ENCODE results near the gene SORL1.

The SORL1 gene

DNA sequence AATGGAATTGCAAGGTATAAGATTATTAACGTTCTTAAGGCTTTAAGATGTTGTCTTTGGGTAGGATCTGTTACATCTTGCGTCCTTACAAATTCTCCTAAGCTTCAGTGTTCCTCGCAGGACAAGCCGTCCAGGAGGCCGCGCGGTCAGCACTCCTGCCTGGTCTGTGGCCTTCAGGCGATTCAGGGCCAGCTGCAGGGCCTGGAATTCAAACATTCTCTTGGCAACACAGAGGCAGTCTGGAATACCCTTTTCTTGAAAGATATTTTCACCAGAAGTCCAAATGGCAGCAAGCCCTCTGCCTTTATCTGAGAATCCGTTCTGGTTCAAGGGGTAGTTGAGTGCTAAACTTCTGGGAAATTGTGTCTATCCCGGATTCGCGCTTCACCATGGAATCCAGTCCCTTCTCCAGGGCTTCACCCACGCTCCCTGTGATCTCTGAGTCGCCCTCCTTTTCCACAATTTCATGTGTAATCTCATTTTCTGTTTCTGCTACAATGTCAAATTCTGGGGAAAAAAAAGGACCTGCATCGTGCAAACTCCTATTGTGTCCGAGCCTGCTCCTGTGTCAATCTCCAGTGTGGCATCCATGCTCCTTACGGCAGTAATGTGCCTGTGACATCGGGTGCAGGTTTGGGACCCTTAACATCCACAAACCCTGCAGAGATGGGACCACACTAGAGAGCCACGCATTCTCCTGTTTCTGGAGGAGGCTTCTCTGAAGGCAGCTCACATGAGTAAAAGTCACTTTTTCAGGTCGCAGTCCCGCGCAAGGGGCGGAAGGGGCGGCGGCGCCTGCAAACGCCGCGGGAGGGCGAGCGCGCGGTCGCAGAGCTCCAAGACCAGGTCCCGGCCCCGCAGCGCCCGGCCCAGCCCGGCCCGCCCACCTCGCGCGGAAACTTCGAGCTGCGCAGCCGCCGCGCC lies 25.4 kb upstream of the SORL1 start:
- no peak for DNase-seq (ENCODE audit: low read depth)

GRCh38 chr11:121427400-121427744 lies 24.7 kb upstream of the SORL1 start:
- no peak for DNase-seq (ENCODE audit: low read depth)

DNA sequence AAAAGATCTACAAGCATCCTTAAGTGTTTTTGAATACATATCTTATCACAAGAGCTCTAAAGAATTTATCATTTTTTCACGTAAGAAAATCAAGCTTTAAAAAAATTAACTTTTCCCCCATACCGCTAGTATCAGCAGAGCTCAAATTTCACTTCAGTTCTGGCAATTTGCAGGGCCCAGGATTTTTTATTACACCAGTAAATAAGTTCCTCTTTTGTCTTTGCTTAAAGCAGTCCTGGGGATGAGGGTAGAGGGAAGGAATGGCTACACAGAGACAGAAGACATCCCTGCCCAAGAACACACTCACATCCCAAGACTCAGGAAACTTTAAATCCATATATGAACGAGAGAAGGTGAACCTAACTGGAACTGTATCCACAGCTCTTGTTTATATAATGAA lies 22.6 kb upstream of the SORL1 start:
- DNase-seq (ENCODE audit: low read depth), result no peak

- DNase-seq (ENCODE audit: low read depth), result no peak
Measured at GRCh38 chr11:121431820-121432526, 20.1 kb upstream of the SORL1 start.

DNA sequence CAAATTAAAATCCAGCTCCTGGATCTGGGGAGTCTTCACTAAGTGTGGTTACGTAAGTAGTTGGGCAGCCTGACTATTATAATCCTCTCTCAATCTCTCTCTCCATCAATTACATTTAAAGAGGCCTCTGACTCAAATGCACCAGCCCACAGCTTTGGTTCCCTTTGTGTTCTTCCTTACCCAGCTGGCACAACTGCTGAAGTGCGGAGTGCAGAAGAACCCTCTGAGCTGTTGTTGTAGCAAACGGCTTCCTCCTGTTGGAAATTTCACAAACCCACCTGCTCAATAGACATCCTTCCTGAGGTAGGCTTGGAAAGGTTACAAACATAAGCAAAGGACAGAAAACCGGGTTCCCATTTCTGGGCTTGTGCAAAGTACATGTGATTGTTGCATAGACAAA lies 17.0 kb upstream of the SORL1 start:
- no peak for DNase-seq (ENCODE audit: low read depth)

GRCh38 chr11:121435551-121436511 lies 16.3 kb upstream of the SORL1 start:
- DNase-seq (ENCODE audit: low read depth), result no peak

GRCh38 chr11:121437018-121437685 lies 15.0 kb upstream of the SORL1 start:
- no peak for DNase-seq (ENCODE audit: low read depth)

DNA sequence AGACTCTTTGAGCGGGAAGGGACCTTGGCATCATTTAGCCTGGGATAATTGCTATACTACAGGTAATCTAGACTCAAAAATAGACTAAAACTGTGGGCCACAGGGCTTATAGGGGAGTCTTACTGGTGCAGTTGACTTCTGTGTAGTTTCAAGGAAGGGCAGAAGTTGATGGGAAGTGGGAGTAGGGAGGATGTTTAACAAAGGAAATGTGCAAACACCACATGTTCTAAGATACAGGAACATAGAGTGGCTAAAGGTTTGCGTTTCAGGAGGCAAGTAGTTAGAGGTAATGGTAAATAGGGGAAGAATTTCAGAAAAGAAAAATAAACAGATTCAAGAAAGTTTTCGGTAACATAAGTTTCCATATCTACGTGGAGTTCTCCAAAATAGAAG lies 14.4 kb upstream of the SORL1 start:
- no peak for DNase-seq (ENCODE audit: low read depth)

- no peak for DNase-seq (ENCODE audit: low read depth)
Measured at GRCh38 chr11:121439337-121439736, 12.8 kb upstream of the SORL1 start.

GRCh38 chr11:121439759-121440158 lies 12.4 kb upstream of the SORL1 start:
- DNase-seq (ENCODE audit: low read depth), result no peak

GRCh38 chr11:121441521-121441920 lies 10.6 kb upstream of the SORL1 start:
- DNase-seq (ENCODE audit: low read depth), result no peak

DNA sequence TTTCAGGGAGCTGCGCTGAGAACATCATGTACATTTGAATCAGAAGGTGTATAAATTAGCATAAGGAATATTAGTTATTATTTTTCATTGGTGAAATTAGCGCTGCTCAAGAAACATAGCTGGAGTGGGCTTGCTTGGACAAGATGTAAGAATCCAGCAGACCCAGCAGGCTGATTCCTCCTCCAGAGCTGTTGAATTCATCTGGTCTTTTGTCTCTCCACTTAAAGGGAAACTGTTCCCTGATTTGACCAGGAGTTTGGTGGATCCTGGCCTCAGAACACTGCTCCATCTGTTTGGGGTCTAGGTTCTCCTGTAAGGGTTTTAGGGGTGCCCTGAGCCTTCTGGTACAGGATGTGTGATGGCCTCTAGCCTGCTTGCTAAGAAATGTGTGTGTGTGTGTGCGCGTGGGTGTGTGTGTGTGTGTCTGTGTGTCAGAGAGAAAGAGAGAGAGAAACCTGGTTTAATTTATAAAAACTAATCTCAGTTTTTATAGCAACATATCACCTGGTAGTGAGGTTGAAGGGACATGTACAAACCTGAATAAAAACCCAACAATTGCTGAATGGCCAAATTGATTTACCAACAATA lies 8.3 kb upstream of the SORL1 start:
- no peak for DNase-seq (ENCODE audit: low read depth)

DNA sequence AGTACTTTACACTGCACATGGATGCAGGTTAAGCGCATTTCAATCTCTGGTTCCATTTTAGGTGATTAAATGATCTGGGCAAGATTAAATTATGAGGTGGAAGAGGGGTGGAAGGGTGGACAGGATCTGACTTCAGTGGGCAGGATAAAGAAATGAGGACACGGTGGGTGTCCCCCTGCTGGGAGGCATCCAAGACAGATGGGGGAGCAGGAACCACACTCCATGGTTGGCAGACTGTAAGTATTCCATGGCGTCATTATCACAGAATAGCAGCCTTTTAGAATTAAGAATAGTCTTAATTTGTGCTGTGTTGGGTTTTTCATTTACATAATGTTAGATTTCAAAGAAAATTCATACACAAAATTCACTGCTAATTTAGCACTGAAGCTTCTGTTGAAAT lies 7.6 kb upstream of the SORL1 start:
- no peak for DNase-seq (ENCODE audit: low read depth)

DNA sequence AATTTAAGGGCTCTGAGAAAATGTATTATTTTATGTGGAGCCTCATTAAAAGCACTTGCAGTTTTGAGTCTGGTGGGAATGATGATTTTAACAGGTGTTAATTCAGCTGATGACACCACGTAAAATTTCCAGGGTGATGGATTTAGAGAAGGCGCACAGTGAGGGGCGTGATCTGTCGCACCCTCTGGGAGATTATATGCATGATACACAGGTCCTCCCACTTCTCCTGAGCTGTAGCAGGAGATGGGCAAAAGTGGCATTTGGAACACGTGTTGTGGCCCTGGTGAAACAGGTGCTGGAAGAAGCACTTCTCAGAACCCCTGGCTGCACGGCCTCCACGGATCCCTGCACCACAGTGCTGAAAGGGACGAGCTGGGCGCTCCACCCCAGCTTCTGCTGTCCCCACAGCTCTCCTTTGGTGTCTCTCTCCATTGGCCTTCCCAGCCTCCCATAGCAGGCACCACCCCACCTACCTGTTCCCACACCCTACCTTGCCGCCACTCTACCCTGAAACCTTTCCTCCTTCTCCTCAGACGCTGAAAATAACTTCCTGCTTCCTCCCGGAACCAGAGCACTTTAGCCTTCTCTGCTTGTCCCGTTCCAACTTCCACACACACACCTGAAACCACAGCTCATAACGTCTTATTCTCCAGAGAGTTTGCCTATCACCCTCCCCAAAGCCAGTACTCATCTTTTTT lies 6.9 kb upstream of the SORL1 start:
- no peak for DNase-seq (ENCODE audit: low read depth)

- no peak for DNase-seq (ENCODE audit: low read depth)
Measured at GRCh38 chr11:121446752-121447156, 5.4 kb upstream of the SORL1 start.

- DNase-seq (ENCODE audit: low read depth), result no peak
Measured at GRCh38 chr11:121448011-121448410, 4.1 kb upstream of the SORL1 start.

GRCh38 chr11:121448431-121448941 lies 3.6 kb upstream of the SORL1 start:
- no peak for DNase-seq (ENCODE audit: low read depth)

GRCh38 chr11:121449123-121449522 lies 3.0 kb upstream of the SORL1 start:
- no peak for DNase-seq (ENCODE audit: low read depth)

DNA sequence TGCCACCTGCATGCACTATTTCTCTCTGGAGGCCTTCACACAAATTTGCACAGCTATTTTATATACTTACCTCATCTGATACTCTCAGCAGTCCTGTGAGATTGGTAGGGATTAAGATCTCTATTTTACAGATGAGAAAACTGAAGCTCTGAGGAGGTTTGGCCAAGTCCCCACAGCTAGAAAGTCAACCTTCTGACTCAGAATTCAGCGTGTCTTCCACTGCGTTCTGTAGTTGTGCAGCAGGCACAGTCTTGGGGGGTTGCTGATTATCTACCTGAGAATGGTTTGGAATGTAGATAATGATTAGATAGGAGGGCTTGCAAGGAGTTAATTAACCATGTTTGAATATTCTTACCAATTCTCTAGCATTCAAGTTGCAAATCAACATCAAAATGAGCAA lies 2.5 kb upstream of the SORL1 start:
- no peak for DNase-seq (ENCODE audit: low read depth)

DNA sequence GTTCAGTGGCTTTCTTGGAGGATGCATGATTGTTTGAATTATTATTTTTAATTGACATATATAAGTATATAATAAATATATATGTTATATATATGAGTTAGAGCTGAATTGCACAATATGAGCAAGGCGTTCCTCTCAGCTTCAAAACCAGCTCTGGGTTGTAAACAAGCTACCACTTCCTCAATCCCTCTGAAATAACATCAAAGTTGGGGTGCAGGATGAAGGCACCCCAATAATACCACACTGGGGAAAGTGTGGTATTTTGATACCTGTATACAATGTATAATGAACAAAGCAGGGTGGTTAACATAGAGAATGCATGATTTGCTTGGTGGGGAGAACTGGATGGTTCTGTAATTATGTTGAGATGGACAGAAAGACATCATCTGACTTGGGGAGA lies 1.7 kb upstream of the SORL1 start:
- no peak for DNase-seq (ENCODE audit: low read depth)
